SK-N-MC (cell line): Measurements from ENCODE around the gene COL11A1.
"Not testable (repeated sequence)": the region's sequence is repeated elsewhere in the genome, so short reads cannot be mapped to it uniquely, and the experiment has no call there.

Experiments used
- DNase-seq: peaks from one replicate; pipeline ENCODE4 v3.0.0-alpha.2; 2011; ENCODE audit warnings: low read depth, low spot score
- H3K27ac ChIP-seq: fragments of 200-600 bp; sonication (generic); 2 replicates; pipeline ENCODE4 v1.5.1; 2016; ENCODE audit warnings: mixed run types
- H3K36me3 ChIP-seq: fragments of 200-600 bp; sonication (generic); 2 replicates; pipeline ENCODE4 v1.6.1; 2017; ENCODE audit warnings: antibody characterized with exemption, low read length, mixed read lengths; ENCODE audit not compliant: insufficient read depth
- H3K4me3 ChIP-seq: fragments of 200-600 bp; sonication (generic); 2 replicates; pipeline ENCODE4 v1.5.1; 2016
- H3K9ac ChIP-seq: fragments of 200-600 bp; sonication (generic); 2 replicates; pipeline ENCODE4 v1.8.0; 2017; ENCODE audit warnings: mixed run types, mixed read lengths; ENCODE audit not compliant: insufficient read length
- H3K9me3 ChIP-seq: fragments of 200-600 bp; sonication (generic); 2 replicates; pipeline ENCODE4 v1.6.1; 2017; ENCODE audit warnings: low read depth, mild to moderate bottlenecking, antibody characterized with exemption, low read length, moderate library complexity, mixed read lengths
- EZH2 ChIP-seq: fragments of 200-600 bp; sonication (generic); IDR thresholded peaks from one replicate; pipeline ENCODE4 v1.6.1; 2017; ENCODE audit warnings: antibody characterized with exemption
- FOXP2 ChIP-seq: optimal IDR thresholded peaks from 2 replicates; pipeline ENCODE3; 2011; ENCODE audit warnings: mild to moderate bottlenecking, moderate library complexity; ENCODE audit not compliant: insufficient read depth; ENCODE audit errors: extremely low read length, control extremely low read depth
- POLR2AphosphoS5 ChIP-seq: IDR thresholded peaks from 2 replicates; pipeline ENCODE4 v1.6.1; 2012; ENCODE audit warnings: mild to moderate bottlenecking, low read depth, low read length, borderline replicate concordance

The COL11A1 gene

DNA sequence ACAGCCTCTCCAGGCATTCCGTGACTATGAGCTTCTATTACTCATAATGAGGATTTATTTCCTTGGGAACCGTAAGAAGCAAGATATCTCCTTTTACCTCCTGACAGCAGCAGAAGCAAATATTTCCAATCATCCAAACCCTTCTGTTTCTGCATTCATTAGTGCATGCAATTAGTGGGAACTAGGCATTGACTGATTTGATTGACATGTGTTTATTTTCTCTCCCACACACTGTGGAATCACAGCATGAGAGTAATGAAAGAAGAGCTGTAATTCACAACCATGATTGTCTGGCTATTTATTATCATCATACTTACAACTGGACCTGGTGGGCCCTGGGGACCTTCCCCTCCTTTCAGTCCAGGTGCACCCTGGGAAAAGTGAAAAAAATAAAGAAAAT lies 146.8 kb downstream of the COL11A1 start:
- Histone ChIP-seq H3K9me3 (no peaks in the 10 kb centered on the region), H3K27ac (no peak overlapping the region), H3K9ac (no peak overlapping the region), H3K4me3 (no peak overlapping the region), H3K36me3 (no peaks in the 10 kb centered on the region)
- TF ChIP-seq EZH2: no peak
- TF ChIP-seq FOXP2: no peak
- TF ChIP-seq POLR2AphosphoS5: no peak
- no peak for DNase-seq

DNA sequence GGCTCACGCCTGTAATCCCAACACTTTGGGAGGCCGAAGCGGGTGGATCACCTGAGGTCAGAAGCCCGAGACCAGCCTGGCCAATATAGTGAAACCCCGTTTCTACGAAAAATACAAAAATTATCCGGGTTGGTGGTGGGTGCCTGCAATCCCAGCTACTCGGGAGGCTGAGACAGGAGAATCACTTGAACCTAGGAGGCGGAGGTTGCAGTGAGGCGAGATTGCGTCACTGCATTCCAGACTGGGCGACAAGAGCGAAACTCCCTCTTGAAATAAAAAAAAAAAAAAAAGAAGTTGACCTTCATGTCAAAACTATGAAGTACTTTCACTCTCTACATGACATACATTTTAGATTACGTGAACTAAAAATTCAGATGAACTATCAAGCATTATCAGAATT lies 153.7 kb downstream of the COL11A1 start:
- Histone ChIP-seq H3K9me3 (no peaks in the 10 kb centered on the region), H3K9ac (no peak overlapping the region), H3K36me3 (no peaks in the 10 kb centered on the region), H3K4me3 (no peak overlapping the region), H3K27ac (no peak overlapping the region)
- no peak for DNase-seq
- no peak for TF ChIP-seq POLR2AphosphoS5
- no peak for TF ChIP-seq EZH2
- no peak for TF ChIP-seq FOXP2

DNA sequence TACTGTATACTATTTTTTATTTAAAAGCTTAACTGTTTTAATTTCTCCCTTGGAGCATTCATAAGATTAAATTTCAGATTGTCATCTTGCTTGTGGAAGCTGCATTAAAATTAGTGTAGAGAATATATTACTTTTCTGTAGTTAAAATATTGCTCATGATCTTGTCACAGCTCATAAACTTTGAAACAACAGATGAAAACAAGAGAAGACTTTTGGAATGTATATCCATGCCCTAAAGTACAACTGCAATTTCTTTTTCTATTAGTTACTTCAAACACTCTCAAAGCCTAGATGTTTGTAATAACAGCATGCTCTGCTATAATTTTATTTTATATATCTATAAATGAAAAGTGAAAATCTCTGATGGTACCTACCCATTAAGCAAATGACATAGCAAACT lies 155.9 kb downstream of the COL11A1 start:
- Histone ChIP-seq H3K9me3 (no peaks in the 10 kb centered on the region), H3K36me3 (no peaks in the 10 kb centered on the region), H3K9ac (no peak overlapping the region), H3K27ac (no peak overlapping the region; the same call in 1 of the 2 replicates), H3K4me3 (no peak overlapping the region)
- TF ChIP-seq POLR2AphosphoS5 (no peak), EZH2 (no peak), FOXP2 (no peak)
- no peak for DNase-seq

DNA sequence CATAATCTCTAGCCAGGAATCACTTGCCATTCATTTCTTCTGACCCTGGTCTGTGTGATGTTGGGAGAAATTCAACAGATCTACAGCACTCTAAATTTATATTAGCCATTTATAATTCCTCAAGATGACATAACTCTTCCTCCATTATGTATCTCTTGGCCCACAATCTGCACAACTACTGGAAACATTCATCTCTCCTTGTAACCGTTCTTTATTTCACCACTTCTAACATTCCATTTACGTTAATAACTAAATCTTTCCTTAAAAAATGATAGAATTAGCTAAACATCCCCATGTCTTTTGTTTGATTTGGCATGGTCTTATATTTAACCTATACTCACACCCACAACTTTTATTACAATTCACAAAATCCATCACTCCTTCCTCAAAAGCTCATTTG lies 166.0 kb downstream of the COL11A1 start:
- no peak overlapping the region for H3K9ac ChIP-seq
- no peaks in the 10 kb centered on the region for H3K36me3 ChIP-seq

DNA sequence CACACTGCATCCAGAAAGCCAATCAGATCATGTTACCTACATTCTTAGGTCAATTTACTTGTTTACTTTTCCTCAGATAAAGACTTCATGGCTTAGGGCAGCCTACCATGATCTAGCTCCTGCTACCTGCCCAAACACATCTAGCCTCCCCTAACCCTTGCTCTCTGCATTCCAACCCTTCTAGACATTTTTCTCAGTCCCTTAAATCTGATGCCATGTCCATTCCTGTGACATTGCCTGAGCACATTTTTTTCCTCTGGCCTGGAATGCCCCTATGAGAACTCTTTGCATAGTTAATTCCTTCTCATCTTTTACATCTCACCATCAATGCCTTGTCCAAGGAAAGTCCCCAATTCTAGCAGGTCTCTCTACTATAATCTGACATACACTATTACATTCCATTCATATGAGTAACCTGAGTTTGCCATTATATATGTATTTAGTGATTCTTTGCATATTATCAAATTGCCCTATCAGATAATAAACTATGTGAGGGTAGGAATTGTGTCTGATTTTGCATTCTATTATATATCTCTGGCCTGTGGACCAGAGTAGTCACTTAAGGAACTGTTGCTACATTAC lies 166.9 kb downstream of the COL11A1 start:
- DNase-seq: no peak
- TF ChIP-seq EZH2: no peak
- TF ChIP-seq POLR2AphosphoS5: no peak
- no peak for TF ChIP-seq FOXP2

More for the DNA sequence above, 166.0 kb downstream of the COL11A1 start:
- H3K9me3 ChIP-seq: no peaks in the 10 kb centered on the region
- no peak overlapping the region for H3K27ac ChIP-seq
- no peak for DNase-seq
- no peak overlapping the region for H3K4me3 ChIP-seq
- TF ChIP-seq EZH2 (no peak), FOXP2 (no peak), POLR2AphosphoS5 (no peak)

DNA sequence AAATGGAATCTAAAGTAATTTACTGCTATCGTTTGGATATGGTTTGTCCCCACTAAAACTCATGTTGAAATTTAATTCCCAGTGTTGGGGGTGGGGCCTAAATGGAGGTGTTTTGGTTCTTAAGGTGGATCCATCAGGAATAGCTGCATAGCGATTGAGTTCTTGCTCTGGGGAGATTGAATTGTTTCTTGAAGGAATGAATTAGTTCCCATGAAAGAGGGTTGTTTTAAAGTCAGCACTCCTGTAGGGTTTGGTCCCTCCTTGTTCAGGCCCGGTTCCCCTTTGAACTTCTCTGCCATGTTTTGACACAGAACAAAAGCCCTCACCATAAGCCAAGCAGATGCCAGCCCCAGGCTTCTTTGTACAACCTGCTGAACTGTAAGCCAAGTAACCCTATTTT lies 170.9 kb downstream of the COL11A1 start:
- TF ChIP-seq POLR2AphosphoS5 (no peak), EZH2 (no peak), FOXP2 (no peak)
- no peak for DNase-seq

More for the DNA sequence above, 166.9 kb downstream of the COL11A1 start:
- Histone ChIP-seq H3K4me3 (no peak overlapping the region), H3K9ac (no peak overlapping the region), H3K9me3 (no peaks in the 10 kb centered on the region), H3K27ac (no peak overlapping the region), H3K36me3 (no peaks in the 10 kb centered on the region)

DNA sequence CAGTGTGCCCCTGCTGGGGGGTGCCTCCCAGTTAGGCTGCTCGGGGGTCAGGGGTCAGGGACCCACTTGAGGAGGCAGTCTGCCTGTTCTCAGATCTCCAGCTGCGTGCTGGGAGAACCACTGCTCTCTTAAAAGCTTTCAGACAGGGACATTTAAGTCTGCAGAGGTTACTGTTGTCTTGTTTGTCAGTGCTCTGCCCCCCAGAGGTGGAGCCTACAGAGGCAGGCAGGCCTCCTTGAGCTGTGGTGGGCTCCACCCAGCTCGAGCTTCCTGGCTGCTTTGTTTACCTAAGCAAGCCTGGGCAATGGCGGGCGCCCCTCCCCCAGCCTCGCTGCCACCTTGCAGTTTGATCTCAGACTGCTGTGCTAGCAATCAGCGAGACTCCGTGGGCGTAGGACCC lies 175.0 kb downstream of the COL11A1 start:
- DNase-seq, H3K9me3 ChIP-seq, H3K36me3 ChIP-seq, H3K9ac ChIP-seq, H3K27ac ChIP-seq, H3K4me3 ChIP-seq: not testable (repeated sequence)

More for the DNA sequence above, 170.9 kb downstream of the COL11A1 start:
- Histone ChIP-seq H3K27ac (no peak overlapping the region), H3K9me3 (no peaks in the 10 kb centered on the region), H3K9ac (no peak overlapping the region), H3K4me3 (no peak overlapping the region), H3K36me3 (no peaks in the 10 kb centered on the region)

DNA sequence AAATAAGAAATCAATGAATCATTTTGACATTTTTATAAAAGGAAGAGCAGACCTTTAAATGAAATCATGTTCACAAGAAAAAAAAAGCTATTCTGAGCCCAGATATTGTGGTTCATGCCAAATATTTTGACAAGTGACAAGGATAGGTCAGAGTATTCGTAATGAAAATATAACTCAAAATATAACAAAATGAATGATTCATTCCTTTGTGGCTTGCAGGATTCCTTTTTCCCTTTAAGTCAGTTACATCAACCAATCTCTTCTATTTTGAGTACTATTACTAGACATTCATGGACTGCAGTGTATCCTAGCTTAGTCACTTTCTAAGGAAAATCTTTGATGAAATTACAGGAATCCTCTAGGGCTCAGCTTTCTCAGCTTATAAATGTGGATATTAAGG lies 188.7 kb downstream of the COL11A1 start:
- Histone ChIP-seq H3K4me3 (no peak overlapping the region), H3K9ac (no peak overlapping the region), H3K36me3 (no peaks in the 10 kb centered on the region), H3K9me3 (no peaks in the 10 kb centered on the region), H3K27ac (no peak overlapping the region)
- TF ChIP-seq FOXP2 (no peak), EZH2 (no peak), POLR2AphosphoS5 (no peak)
- no peak for DNase-seq

DNA sequence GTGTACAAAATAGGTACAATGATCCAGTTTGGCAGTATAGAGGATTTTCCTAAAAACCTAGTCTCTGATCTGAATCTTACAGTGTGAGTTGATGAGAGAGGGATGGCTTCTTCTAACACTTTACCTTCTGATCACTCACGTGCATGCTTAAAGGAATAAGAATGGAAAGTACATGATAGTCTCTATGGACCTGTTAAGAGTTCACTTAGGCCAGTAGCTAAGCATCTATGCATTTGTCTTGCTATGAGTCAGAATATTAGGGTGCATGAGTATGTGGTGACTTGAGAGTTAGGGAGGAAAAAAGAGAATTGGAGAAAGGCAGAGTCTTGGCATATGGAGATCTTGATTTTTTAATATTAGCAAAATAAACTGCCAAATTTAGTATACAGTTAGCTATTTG lies 206.3 kb downstream of the COL11A1 start:
- Histone ChIP-seq H3K27ac (no peak overlapping the region), H3K9ac (no peak overlapping the region), H3K4me3 (no peak overlapping the region), H3K9me3 (no peaks in the 10 kb centered on the region), H3K36me3 (no peaks in the 10 kb centered on the region)
- no peak for DNase-seq
- no peak for TF ChIP-seq EZH2
- no peak for TF ChIP-seq FOXP2
- TF ChIP-seq POLR2AphosphoS5: no peak
